ENCODE data around the gene GRID1.

DNA sequence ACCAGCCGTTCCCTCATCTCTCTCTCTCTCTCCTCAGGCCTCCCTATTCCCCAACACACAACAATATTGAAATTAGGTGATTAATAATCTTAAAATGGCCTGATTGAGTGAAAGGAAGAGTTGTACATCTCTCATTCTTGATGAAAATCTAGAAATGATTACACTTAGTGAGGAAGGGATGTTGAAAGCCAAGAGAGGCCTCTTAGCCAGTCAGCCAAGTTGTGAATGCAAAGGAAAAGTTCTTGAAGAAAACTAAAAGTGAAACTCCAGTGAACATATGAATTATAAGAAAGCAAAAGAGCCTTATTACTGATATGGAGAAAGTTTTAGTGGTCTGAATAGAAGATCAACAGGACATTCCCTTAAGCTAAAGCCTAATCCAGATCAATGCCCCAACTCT, 695.1 kb downstream of the GRID1 start:
- TF ChIP-seq, protein P1, sequence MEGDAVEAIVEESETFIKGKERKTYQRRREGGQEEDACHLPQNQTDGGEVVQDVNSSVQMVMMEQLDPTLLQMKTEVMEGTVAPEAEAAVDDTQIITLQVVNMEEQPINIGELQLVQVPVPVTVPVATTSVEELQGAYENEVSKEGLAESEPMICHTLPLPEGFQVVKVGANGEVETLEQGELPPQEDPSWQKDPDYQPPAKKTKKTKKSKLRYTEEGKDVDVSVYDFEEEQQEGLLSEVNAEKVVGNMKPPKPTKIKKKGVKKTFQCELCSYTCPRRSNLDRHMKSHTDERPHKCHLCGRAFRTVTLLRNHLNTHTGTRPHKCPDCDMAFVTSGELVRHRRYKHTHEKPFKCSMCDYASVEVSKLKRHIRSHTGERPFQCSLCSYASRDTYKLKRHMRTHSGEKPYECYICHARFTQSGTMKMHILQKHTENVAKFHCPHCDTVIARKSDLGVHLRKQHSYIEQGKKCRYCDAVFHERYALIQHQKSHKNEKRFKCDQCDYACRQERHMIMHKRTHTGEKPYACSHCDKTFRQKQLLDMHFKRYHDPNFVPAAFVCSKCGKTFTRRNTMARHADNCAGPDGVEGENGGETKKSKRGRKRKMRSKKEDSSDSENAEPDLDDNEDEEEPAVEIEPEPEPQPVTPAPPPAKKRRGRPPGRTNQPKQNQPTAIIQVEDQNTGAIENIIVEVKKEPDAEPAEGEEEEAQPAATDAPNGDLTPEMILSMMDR (optimal IDR thresholded peaks at IDR 0.05 in 1 of 3, IDR thresholded peaks at IDR 0.05 in 1 of 3, conservative IDR thresholded peaks at IDR 0.05 in 1 of 3; ENCODE audit: extremely low read depth in 1 of 3, insufficient read depth in 2 of 3, low read length in 3 of 3) = no peak
- TF ChIP-seq EZH2 (IDR thresholded peaks at IDR 0.05; ENCODE audit: low read length) = no peak
